HL-60 (cell line): Measurements from ENCODE around the gene GNG7.
"Not testable (repeated sequence)": the region's sequence is repeated elsewhere in the genome, so short reads cannot be mapped to it uniquely, and the experiment has no call there.

ENCODE experiments used
- DNase-seq, 2 experiments: peaks; one replicate each; pipeline ENCODE4 v3.0.0-alpha.2; 2010 to 2020; ENCODE audit warnings: low read depth in 1 of 2, low spot score in 1 of 2
- H3K27ac ChIP-seq: fragments of 250-450 bp; sonication (Bioruptor Pico); replicated peaks from 2 replicates; pipeline ENCODE4 v1.5.1; 2020; ENCODE audit warnings: mild to moderate bottlenecking, moderate library complexity
- H3K27me3 ChIP-seq: fragments of 250-450 bp; sonication (Bioruptor Pico); 2 replicates; pipeline ENCODE4 v1.5.1; 2021; ENCODE audit warnings: mild to moderate bottlenecking, moderate library complexity; ENCODE audit not compliant: insufficient read depth, poor library complexity, severe bottlenecking
- H3K4me3 ChIP-seq: replicated peaks from 2 replicates; pipeline ENCODE4 v1.5.1; 2011; ENCODE audit warnings: mild to moderate bottlenecking, control low read depth, low read length; ENCODE audit not compliant: insufficient read depth
- CTCF ChIP-seq: IDR thresholded peaks from one replicate; pipeline ENCODE4 v1.5.1; 2011; ENCODE audit warnings: low read length, control low read depth, inconsistent platforms; ENCODE audit not compliant: insufficient read depth
- GABPA ChIP-seq: IDR thresholded peaks from 2 replicates; pipeline ENCODE4 v1.6.1; 2012; ENCODE audit warnings: low read depth
- POLR2AphosphoS5 ChIP-seq: IDR thresholded peaks from 2 replicates; pipeline ENCODE4 v1.6.1; 2012; ENCODE audit warnings: low read depth
- REST ChIP-seq: IDR thresholded peaks from 2 replicates; pipeline ENCODE4 v1.6.1; 2012; ENCODE audit warnings: low read depth; ENCODE audit not compliant: insufficient replicate concordance
- SPI1 ChIP-seq: IDR thresholded peaks from 2 replicates; pipeline ENCODE4 v1.6.1; 2012; ENCODE audit warnings: low read depth, mild to moderate bottlenecking, borderline replicate concordance

The GNG7 gene

GRCh38 chr19:2611483-2612464 is 90.7 kb downstream of the GNG7 start:
- Histone ChIP-seq H3K27ac (no peak overlapping the region), H3K27me3 (peaks cover 2% of the 10 kb centered on the region), H3K4me3 (no peak overlapping the region)
- TF ChIP-seq GABPA (no peak), CTCF (no peak), POLR2AphosphoS5 (no peak), REST (no peak), SPI1 (no peak)
- no peak for DNase-seq

DNA sequence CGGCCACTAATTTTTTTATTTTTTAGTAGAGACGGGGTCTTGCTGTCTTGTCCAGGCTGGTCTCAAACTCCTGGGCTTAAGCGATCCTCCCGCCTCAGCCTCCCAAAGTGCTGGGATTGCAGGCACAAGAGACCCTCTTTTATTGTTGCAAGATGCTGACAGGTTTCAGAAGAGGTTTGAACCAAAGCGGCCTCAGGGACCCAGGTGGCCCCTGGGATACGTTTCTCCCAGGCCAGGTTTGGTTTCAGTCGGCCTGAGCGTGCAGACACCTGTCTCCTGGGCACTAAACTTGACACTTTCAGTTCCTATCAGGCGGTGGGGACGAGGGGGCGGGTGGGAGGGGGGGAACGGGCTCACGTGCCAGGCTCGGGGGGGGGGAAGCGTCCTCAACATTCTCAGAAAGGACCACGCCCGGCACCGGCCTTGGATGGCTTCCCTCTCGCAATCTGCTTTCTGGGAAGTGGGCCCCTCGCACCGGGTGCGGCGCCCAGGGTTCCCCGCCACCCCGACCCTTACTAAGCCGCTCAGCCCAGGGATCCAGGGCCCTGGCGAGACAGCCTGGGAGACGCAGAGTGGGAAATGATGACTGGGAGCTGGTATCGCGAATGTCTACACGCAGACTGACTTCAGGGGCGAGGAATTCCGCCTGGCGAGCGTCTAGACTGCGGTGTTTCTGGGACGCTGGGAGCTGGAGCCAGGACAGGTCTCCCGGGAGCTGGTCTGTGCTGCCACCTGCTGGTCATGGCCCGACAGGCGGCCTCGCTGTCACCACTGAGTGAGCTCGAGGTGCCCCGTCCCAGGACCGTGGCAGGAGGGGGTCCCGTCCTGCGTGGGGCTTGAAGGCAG is 91.6 kb downstream of the GNG7 start:
- Histone ChIP-seq H3K4me3 (peak overlapping the region; percentile 36), H3K27ac (0 out of 2 replicates have a peak overlapping the region, but pooled peaks have one; percentile 22), H3K27me3 (peaks cover 2% of the 10 kb centered on the region)
- DNase-seq = peak; percentile 60 to 81
- TF ChIP-seq CTCF (peak; percentile 83), SPI1 (no peak)

GRCh38 chr19:2609389-2610116 is 92.9 kb downstream of the GNG7 start:
- TF ChIP-seq GABPA (no peak), SPI1 (no peak), POLR2AphosphoS5 (no peak), REST (no peak), CTCF (no peak)
- Histone ChIP-seq H3K27ac (no peak overlapping the region), H3K27me3 (peaks cover 2% of the 10 kb centered on the region), H3K4me3 (no peak overlapping the region)
- no peak for DNase-seq

DNA sequence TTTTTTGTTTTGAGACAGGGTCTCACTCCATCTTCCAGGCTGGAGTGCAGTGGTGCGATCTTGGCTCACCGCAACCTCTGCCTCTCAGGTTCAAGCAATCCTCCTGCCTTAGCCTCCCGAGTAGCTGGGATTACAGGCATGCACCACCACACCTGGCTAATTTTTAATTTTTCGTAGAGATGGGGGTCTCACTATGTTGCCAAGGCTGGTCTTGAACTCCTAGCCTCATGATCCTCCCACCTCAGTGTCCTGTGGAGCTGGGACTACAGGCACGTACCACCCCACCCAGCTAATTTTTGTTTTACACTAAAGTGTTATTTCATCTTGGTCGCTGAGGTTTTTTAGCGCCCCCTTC is 93.5 kb downstream of the GNG7 start:
- not testable (repeated sequence) for DNase-seq, H3K27ac ChIP-seq, H3K27me3 ChIP-seq, H3K4me3 ChIP-seq
